ACC112 (cell line): ENCODE results near the gene POM121L12.

Experiments used
- H2AFZ ChIP-seq: fragments of 200-600 bp; sonication (generic); one replicate; pipeline ENCODE4 v1.6.0; 2017; ENCODE audit warnings: antibody characterized with exemption, low read length; ENCODE audit not compliant: unreplicated experiment
- H3K27ac ChIP-seq: fragments of 200-600 bp; sonication (generic); 2 replicates; pipeline ENCODE4 v1.5.1; 2014; ENCODE audit warnings: low read depth, mild to moderate bottlenecking, antibody characterized with exemption, low read length, moderate library complexity
- H3K27me3 ChIP-seq: fragments of 200-600 bp; sonication (generic); 2 replicates; pipeline ENCODE4 v1.6.1; 2014; ENCODE audit warnings: mild to moderate bottlenecking, antibody characterized with exemption, low read length, moderate library complexity, mixed read lengths; ENCODE audit not compliant: insufficient read depth
- H3K36me3 ChIP-seq: fragments of 200-600 bp; sonication (generic); 2 replicates; pipeline ENCODE4 v1.6.1; 2016; ENCODE audit warnings: mild to moderate bottlenecking, antibody characterized with exemption, low read length, moderate library complexity, mixed read lengths; ENCODE audit not compliant: insufficient read depth
- H3K4me1 ChIP-seq: fragments of 200-600 bp; sonication (generic); one replicate; pipeline ENCODE4 v1.6.1; 2016; ENCODE audit warnings: low read length, mixed read lengths; ENCODE audit not compliant: insufficient read depth, unreplicated experiment, control insufficient read depth
- H3K4me3 ChIP-seq: fragments of 200-600 bp; sonication (generic); 2 replicates; pipeline ENCODE4 v1.5.1; 2014; ENCODE audit warnings: mild to moderate bottlenecking, low read depth, low read length
- H3K79me2 ChIP-seq: fragments of 200-600 bp; sonication (generic); one replicate; pipeline ENCODE4 v1.6.0; 2016; ENCODE audit warnings: low read length; ENCODE audit not compliant: control insufficient read depth, unreplicated experiment, insufficient read depth

Gene POM121L12

DNA sequence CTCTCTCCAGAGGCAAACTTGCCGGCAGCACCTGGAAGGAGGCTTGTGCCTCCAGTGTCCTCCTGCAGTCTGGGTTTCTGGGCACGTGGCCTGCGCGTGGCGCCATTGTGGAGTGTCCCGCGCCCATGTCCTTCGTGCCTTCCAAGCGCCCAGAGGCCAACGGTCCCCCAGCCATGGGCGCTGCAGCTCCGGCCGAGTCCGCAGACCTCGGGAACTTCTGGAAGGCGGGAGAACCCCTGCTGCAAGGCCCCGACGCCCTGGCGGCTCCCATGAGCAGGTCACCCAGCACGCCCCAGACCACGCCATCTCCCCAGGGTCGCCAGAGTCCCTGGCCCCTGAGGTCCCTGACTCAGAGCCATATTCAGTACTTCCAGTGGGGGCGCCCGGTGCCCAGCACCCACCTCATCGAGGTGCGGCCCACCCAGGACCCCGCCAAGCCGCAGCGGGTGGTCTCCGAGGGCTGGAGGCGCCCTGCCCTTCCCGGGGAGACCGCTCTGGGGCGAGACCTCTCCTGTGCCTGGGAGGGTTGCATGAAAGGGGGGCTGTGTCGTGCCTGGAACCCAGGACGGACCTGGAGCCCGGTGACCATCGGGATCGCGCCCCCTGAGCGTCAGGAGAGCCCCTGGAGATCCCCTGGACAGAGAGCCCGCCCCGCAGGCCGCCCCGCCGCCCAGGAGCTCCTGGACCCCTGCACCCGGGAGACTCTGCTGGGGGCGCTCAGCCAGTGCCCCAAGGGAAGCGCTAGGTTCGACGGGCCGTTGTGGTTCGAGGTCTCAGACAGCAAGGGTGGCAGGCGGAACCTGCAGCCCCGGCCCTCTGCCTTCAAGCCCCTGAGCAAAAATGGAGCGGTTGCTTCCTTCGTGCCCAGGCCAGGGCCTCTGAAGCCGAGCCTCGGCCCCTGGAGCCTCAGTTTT is at the start of gene POM121L12:
POM121L12 (plus strand) TSS at position 135 of the 914 bp plus-strand sequence; CDS start at position 174, 39 bp downstream.
- Histone ChIP-seq H3K4me1 (no peaks in the 10 kb centered on the region), H3K4me3 (no peak within 1 kb of the TSS), H3K27ac (no peak within 1 kb of the TSS), H3K27me3 (no peaks in the 10 kb centered on the region), H2AFZ (no peak within 1 kb of the TSS), H3K79me2 (no peaks in the 10 kb centered on the region), H3K36me3 (no peaks in the 10 kb centered on the region)

DNA sequence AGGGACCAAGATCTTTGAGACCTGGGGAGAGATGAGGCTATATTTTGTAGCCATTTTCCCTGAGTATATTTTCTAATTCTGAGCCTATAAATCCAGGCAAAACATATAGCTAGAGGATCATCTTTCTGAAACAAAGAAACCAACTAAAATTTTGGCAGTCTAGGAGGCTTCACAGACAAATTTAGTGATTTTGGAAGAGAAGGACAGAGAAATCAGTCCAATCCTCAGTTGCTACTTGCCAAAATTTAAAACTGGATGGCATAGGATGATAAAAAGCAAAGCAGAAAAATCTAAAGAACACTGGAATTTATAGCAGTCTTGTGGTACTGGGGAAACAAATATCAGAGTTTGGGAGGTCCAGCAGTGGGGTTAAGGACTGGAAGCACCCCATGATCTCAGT is 43.4 kb upstream of the POM121L12 start:
- no peak overlapping the region for H2AFZ ChIP-seq
- no peaks in the 10 kb centered on the region for H3K4me1 ChIP-seq
- no peaks in the 10 kb centered on the region for H3K79me2 ChIP-seq
- H3K4me3 ChIP-seq: no peak overlapping the region
- H3K27ac ChIP-seq: no peak overlapping the region
- no peaks in the 10 kb centered on the region for H3K36me3 ChIP-seq
- H3K27me3 ChIP-seq: no peaks in the 10 kb centered on the region

DNA sequence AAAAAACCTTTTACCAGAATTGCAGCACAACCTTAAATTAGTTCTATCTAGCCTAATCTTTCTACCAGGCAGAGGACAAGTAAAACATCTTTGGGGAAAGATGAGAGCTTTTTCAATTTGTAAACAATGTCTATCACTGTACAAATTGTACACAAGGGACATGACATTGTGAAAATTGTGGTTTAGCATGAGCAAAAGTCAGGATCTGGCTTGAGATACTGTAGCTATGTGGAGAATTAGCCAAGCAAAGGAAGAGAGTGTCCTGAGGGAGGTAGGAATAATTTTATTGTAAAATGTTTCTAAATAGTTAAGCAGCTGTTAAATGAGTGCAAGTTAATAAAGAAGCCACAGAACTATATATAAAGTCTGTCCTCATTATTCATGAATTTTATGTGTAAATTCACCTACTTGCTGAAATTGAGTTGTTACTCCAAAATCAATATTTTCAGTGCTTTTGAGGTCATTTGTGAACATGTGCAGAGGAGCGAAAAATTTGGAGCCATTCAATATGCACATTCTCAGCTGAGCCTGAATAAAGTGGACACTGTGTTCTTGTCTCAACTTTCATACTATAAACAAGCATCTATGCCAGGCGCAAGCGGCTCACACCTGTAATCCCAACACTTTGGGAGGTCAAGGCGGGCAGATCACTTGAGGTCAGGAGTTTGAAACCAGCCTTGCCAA is 42.8 kb upstream of the POM121L12 start:
- no peak overlapping the region for H3K4me3 ChIP-seq
- H3K79me2 ChIP-seq: no peaks in the 10 kb centered on the region
- no peaks in the 10 kb centered on the region for H3K27me3 ChIP-seq
- H3K36me3 ChIP-seq: no peaks in the 10 kb centered on the region
- H2AFZ ChIP-seq: no peak overlapping the region
- no peaks in the 10 kb centered on the region for H3K4me1 ChIP-seq
- no peak overlapping the region for H3K27ac ChIP-seq

DNA sequence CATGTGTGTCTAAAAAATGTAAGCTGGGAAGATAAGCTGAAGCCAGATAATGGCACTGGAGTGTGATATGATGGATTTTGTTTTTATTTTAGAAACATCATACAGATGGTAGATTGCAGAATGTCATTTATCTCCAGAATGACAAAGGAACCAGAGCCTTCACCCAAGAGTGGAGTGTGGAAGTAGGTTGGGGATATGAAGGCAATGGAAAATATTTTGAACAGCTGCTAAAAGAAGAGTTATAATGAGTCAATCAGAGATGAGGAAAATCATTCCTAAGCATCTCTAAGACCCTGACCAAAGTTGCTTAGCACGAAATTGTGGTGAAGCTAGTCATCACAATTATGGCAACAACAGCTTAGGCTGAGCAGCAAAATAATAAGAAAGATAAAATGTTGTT is 39.8 kb upstream of the POM121L12 start:
- H3K27me3 ChIP-seq: no peaks in the 10 kb centered on the region
- H3K4me1 ChIP-seq: no peaks in the 10 kb centered on the region
- no peaks in the 10 kb centered on the region for H3K36me3 ChIP-seq
- H3K4me3 ChIP-seq: no peak overlapping the region
- no peak overlapping the region for H3K27ac ChIP-seq
- H2AFZ ChIP-seq: no peak overlapping the region
- no peaks in the 10 kb centered on the region for H3K79me2 ChIP-seq

DNA sequence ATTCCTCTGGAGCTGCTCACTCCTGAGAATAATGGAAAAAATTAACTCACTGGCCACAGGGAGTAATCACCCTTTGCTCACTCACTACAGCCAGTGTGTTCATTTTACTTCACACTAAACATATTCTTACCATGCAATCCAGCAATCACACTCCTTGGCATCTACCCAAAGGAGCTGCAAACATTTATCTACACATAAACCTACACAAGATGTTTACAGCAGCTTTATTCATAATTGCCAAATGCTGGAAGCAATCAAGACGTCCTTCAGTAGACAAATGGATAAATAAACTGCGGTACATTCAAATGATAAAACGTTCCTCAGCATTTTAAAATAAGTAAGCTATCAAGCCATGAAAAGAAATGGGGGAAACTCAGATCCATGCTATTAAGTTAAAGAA is 34.2 kb upstream of the POM121L12 start:
- Histone ChIP-seq H3K4me1 (no peaks in the 10 kb centered on the region), H3K27me3 (no peaks in the 10 kb centered on the region), H3K4me3 (no peak overlapping the region), H2AFZ (no peak overlapping the region), H3K79me2 (no peaks in the 10 kb centered on the region), H3K27ac (no peak overlapping the region), H3K36me3 (no peaks in the 10 kb centered on the region)

DNA sequence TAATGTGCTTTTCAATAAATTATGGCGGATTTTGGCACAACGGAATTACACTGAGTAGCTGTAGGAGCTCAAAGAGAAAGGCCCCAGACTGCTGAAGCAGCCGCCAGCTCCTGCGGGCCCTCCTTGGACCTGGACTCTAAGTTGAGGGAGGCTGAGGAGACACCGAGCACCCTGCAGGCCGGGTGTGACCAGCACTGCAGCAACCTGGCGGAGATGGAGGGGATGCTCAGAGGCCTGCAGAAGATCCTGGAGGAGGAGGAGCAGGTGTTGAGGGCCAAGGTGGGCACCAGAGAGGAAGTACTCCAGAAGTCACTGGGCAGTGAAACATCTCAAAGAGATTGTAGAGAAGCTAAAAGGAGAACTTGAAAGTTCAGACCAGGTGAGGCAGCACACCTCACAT is 33.0 kb upstream of the POM121L12 start:
- Histone ChIP-seq H2AFZ (no peak overlapping the region), H3K36me3 (no peaks in the 10 kb centered on the region), H3K27ac (no peak overlapping the region), H3K4me1 (no peaks in the 10 kb centered on the region), H3K79me2 (no peaks in the 10 kb centered on the region), H3K27me3 (no peaks in the 10 kb centered on the region), H3K4me3 (no peak overlapping the region)

DNA sequence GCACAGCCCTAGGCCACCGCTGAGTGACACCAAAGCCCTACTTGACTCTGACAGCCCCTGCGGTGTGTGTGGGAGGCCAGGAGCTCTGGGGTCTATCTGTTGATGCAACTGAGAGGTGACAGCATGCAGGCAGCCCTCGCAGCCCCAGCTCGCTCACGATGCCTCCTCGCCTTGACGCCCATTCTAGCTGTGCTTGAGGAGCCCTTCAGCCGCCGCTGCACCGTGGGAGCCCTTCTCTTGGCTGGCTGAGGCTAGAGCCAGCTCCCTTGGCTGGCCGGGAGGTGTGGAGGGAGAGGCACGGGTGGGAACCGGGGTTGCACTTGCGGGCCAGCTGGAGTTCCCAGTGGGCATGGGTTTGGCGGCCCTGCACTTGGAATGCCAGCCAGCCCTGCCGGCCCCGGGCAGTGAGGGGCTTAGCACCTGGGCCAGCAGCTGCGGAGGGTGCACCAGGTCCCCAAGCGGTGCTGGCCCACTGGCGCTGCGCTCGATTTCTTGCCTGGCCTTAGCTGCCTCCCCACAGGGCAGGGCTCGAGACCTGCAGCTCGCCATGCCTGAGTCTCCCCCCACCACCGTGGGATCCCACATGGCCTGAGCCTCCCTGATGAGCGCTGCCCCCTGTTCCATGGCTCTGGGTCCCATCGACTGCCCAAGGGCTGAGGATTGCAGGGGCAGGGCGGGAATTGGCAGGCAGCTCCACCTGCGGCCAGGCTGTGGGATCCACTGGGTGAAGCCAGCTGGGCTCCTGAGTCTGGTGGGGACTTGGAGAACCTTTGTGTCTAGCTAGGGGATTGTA is 31.6 kb upstream of the POM121L12 start:
- Histone ChIP-seq H2AFZ (no peak overlapping the region), H3K4me3 (no peak overlapping the region), H3K27me3 (no peaks in the 10 kb centered on the region), H3K4me1 (no peaks in the 10 kb centered on the region), H3K36me3 (no peaks in the 10 kb centered on the region), H3K79me2 (no peaks in the 10 kb centered on the region), H3K27ac (no peak overlapping the region)

DNA sequence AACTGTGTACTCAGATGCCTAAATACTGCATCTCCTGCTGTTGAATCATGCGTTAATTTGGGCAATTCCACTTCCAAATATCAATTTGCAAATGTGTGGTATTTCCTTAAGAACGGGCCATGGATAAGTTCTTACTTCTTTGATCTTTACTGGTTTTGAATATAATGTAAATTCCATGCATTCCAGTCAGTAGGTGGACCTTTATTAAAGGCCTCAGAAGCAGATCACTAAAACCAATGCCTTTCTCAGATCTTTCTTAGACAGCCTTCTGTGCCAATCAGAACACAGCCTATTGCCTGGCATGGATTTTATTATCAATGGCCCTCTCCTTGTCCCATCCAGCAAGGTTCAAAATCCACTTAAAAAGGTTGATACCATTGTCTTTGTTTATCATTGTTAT is 21.5 kb upstream of the POM121L12 start:
- Histone ChIP-seq H3K36me3 (no peaks in the 10 kb centered on the region), H3K4me1 (no peaks in the 10 kb centered on the region), H3K79me2 (no peaks in the 10 kb centered on the region), H3K27me3 (no peaks in the 10 kb centered on the region), H2AFZ (no peak overlapping the region), H3K4me3 (no peak overlapping the region), H3K27ac (no peak overlapping the region)

DNA sequence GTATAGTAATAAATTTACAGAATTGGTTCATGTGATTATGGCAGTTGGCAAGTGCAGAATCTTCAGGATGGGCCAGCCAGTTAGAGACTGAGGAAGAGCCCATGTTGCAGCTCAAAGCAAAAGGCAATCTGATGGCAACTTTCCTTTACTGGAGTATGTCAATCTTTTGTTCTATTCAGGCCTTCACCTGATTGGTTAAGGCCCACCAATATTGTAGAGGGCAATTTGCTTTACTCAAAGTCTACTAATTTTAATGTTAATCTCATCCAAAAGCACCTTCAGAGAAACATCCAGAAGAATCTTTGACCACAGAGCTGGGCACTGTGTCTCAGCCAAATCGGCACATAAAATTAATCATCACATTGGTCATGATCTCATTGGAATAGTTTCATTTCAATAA is 20.0 kb upstream of the POM121L12 start:
- H2AFZ ChIP-seq: no peak overlapping the region
- H3K27ac ChIP-seq: no peak overlapping the region
- no peaks in the 10 kb centered on the region for H3K4me1 ChIP-seq
- H3K36me3 ChIP-seq: no peaks in the 10 kb centered on the region
- no peak overlapping the region for H3K4me3 ChIP-seq
- no peaks in the 10 kb centered on the region for H3K27me3 ChIP-seq
- no peaks in the 10 kb centered on the region for H3K79me2 ChIP-seq

DNA sequence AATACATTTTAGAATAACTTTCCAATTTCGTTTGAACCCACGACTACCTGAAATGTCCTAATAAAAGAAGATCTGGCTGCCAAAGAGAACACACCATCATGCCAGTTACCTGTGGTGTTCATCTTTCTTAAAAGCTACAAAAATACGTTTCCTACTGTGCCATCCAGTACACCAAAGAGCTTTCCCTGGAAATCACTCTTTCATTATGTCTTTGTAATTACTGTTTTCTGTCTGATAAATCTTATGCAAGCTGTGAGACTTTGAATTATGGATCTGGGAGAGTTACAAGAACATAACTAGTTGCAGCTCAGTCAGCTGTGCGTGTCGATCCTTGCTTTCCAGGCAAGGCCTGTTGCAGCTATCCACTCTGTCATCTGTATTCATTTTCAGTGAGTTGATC is 12.5 kb upstream of the POM121L12 start:
- H2AFZ ChIP-seq: no peak overlapping the region
- H3K27me3 ChIP-seq: no peaks in the 10 kb centered on the region
- no peaks in the 10 kb centered on the region for H3K36me3 ChIP-seq

More for the DNA sequence above, 12.5 kb upstream of the POM121L12 start:
- H3K79me2 ChIP-seq: no peaks in the 10 kb centered on the region
- no peak overlapping the region for H3K4me3 ChIP-seq
- H3K27ac ChIP-seq: no peak overlapping the region
- no peaks in the 10 kb centered on the region for H3K4me1 ChIP-seq
